HG02943 (cell line): Measurements from ENCODE around the gene PALD1.

Experiments
- ATAC-seq: cut with Tn5 transposase; IDR thresholded peaks from one replicate; pipeline ENCODE4 v1.9.1; 2021; ENCODE audit warnings: mild to moderate bottlenecking, low read depth, moderate library complexity; ENCODE audit not compliant: unreplicated experiment

PALD1 gene

DNA sequence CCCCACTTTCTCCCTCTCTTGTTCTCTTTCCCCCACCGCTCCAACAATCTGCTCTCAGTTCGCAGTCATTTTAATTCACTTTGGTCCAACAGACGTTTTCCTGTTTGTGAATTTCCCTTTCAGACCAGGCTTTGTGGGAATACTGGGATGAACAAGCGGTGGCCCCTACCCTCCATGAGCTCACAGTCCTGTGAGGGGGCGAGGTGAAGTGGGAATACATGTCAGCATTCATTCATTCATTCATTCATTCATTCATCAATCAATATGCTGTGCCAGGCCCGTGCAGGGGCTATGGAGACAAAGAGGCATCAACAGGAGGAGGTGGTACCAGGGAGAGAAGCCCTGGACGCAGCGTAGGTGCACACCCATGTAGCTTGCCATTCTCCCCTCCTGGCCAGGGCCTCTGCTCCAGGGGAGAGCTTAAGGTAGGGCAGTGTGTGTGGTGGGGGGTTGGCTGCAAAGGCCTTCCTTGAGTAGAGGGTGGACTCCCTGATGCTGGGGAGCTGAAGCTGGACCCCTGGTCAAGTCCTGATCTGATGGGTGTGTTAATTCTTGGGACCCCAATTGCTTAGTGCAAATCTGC is 107.9 kb downstream of the PALD1 start:
- ATAC-seq: no peak

DNA sequence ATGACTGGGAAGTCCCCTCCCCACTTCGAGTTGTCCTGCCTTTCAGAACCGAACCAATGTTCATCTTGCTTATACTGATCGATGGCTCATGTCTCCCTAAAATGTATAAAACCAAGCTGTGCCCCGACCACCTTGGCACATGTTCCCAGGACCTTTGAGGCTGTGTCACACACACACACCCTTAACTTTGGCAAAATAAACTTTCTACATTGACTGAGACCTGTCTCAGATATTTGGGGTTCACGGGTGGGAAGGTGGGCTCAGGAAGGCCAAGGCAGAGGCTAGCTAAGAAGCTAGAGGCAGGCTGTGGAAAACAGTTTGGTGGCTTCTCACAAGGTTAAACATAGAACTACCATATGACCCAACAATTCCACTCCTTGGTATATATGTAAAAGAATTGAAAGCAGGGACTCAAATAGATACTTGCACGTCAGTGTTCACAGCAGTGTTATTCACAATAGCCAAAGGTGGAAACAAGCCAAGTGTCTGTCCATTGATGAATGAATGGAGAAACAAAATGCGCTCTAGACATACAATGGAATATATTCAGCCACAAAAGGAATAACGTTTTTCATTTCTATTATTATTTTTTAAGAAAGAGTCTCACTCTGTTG is 108.6 kb downstream of the PALD1 start:
- no peak for ATAC-seq

DNA sequence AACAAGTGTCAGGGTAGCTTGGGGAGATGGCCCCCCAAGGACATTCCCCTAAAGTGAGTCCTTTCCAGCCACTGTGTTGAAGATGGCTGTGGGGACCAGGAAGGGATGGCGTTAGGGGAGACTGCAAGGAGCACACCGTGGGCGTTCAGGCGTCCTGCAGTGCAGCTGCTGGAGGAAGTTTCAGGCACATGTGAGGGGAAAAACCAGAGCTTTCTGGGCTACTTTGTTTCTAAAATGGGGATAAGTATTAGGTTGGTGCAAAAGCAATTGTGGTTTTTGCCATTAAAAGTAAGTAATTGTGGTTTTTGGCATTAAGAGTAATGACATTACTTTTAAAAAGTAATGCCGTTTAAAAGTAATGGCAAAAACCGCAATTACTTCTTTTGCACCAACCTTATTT is 109.7 kb downstream of the PALD1 start:
- no peak for ATAC-seq

DNA sequence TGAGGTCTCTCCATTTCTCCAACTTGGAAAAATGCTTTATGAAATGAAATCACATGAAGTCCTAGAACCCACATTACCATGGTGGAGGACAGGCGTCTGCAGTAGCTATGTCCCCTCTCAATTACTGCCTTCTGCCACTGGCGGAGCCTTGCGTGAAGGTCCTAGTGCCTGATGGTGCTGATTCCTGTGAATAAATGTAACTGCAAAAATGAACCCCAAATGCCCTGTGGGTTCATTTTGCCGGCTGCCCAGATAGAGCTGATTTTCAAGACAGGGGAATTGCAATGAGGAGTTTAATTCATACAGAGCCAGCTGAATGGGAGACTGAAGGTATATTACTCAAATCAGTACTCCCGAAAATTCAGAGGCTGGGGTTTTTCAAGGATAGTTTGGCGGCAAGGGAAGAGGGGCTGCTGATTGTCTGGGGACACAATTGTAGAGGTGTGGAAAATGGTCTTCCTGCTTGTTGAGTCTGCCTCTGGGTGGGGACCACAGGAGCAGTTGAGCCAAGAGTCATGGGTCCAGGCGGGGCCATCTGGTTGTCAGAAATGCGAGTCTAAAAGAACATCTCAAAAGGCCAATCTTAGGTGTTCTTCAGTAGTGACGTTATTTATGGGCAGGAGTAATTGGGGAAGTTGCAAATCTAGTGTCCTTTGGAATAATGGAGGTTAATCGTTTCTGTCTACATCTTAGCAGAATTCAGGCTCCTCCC is 110.4 kb downstream of the PALD1 start:
- no peak for ATAC-seq

DNA sequence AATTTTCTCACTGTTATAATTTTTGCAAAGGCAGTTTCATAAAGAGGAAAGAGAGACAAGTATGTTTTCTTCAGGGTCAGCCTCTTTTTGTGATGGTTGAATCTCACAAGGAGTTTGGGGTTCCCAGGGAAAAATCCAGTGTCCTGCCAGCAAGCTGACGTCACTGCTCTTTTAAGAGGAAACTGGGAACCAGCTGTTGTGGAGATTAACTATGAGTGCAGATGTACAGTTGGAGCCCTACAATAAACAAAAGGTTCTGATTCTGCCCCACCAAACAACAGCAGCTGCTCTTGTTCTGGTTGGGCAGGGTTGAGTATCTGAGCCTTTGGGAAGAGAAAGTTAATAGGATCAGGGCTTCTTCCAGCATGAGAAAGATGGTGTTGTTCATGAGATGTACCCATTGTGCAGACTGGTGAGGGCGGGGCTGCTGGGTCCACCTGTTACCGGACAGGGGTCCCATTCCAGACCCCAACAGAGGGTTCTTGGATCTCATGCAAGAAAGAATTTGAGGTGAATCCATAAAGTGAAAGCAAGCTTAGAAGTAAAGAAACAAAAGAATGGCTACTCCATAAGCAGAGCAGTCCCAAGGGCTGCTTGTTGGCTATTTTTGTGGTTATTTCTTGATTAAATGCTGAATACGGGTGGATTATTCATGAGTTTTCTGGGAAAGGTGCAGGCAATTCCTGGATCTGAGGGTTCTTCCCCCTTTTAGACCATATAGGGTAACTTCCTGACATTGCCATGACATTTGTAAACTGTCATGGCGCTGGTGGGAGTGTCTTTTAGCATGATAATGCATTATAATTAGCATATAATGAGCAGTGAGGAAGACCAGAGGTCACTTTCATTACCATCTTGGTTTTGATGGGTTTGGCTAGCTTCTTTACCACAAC is 111.4 kb downstream of the PALD1 start:
- ATAC-seq: no peak

DNA sequence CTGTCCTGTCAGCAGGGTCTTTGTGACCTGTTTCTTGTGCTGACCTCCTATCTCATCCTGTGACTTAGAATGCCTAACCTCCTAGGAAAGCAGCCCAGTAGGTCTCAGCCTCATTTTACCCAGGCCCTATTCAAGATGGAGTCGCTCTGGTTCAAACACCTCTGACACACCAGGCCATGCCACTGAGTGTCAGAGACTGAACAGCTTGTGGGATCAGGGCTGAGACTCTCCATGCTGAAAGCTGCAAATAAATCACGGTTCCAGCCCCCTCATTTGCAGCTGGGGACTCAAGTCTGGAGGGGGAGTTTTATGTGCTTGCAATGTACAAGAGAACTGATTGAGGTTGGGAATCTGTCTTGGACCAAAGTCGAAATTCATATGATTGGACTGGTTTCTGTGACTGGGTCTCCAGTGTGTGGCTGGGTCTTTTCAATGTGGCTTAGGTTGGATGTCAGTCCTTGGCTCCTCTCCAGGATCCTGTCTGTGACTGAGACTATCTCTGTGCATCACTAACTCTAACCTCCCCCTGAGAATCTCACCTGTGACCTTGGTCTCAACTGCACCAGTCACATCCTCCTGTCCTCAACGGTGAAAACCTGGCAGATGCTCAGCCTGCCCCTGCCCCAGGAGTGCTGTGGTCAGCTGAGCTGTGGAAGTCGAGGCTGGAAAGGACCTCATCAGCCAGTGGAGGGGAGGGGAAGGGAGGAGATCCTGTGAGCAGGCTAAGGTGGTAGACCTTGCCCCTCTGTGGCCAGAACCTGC is 112.3 kb downstream of the PALD1 start:
- ATAC-seq: no peak

DNA sequence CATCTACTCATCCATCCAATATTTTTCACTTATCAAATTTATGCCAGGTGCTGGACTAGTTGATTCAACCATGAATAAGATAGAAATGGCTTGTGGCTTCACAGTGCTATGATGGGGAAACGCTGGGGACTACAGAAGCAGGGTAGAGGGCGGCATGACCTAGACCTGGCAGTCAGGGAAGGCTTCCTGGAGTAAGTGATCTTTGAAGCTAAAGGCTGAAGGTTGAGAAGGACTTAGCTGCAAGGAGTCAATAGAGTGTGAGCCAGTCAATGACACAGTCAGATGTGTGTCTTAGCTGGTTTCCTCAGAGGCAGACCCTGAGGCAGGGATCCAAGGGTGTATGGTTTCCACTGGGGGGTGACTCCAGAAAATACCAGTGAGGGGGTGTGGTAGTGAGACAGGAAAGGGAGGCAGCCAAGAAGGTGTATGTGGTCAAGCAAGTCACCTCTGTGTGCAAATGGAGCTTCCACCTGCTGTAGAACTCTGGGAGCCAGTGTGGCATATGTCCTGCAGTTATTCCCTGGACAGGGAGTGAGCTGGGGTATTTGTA is 113.7 kb downstream of the PALD1 start:
- ATAC-seq: no peak

DNA sequence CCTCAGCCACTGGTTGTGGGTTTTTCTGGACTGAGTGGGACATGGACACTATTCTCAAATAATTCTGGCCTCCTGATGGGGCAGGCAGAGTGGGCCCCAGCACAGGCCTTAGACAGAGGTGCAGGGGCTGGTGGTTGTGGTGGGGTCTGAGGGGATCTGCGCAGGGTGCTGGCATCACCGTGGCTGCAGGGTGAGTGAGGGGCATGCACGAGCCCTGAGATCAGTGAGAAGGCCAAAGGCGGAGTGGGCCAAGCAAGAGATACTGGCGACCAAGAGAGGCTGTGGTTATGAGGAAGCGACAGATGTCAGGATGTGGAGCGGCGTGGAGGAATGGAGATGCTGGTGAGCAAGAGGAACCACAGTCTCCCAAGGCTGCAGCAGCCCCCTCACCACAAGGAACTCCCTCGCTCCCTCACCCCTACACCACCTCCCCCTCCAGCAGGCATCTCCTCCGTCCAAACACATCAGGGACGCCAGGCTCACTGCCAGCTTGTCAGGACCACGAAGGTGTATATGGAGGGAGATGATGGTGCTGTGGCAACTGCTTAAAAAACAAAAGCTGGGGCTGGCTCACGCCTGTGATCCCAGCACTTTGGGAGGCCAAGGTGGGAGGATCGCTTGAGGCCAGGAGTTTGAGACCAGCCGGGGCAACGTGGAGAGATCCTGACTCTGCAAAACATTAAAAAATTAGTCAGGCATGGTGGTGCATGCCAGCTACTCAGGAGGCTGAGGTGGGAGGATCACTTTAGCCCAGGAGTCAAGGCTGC is 114.4 kb downstream of the PALD1 start:
- ATAC-seq: no peak

DNA sequence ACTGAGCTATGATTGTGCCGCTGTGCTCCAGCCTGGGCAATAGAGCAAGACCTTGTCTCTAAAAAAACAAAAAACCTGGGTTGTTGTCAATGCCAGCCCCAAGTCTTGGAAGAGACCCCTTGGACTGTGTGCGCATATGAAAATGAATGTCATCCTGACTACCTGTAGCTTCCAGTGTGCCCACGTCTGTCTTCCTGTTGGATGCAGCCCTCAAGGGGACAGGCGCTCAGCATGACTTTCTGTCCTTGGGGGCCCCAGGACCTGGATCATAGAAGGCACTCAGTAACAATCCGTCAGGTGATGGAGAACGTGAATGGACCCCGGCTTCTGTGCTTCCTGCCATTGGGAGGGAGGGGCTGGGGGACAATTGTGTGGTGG is 114.9 kb downstream of the PALD1 start:
- ATAC-seq: no peak

DNA sequence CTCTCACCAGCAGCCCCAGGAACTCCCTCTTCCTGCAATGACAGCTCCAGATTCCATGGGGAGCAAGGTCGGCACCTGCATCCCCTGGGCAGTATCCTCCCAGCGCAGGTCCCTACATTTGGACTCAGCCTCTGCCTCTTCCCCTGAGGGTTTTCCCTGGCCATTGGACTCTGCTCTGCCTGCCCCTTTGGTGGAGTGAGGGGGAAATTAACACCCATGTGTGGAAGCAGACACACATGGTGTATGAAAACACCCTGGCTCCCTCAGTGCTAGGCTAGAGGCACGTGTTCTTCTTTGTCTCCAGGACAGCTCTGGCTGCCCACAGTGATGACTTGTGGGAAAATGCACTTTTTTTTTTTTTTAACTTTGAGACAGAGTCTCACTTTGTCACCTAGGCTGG is 115.6 kb downstream of the PALD1 start:
- no peak for ATAC-seq

DNA sequence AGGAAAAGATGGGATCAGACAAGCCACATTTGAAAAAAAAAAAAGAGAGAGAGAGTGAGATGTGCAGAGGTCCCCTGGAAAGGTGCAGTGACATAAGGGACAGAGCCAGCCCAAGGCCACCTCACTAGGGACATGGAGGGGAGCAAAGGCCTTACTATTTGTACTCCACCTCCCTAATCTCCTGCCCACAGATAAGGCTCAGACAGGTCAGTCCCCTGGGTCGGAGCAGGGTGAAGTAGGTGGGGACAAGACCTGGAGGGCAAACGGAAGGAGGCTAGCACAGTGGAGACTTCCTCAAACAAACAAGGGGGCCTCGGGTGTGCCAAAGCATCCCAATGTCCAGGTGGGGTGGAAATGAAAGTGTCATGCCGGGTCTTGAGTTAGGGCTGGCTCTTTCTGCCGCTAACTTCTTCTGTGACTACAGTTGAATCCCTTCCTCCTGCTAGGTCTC is 117.0 kb downstream of the PALD1 start:
- no peak for ATAC-seq

DNA sequence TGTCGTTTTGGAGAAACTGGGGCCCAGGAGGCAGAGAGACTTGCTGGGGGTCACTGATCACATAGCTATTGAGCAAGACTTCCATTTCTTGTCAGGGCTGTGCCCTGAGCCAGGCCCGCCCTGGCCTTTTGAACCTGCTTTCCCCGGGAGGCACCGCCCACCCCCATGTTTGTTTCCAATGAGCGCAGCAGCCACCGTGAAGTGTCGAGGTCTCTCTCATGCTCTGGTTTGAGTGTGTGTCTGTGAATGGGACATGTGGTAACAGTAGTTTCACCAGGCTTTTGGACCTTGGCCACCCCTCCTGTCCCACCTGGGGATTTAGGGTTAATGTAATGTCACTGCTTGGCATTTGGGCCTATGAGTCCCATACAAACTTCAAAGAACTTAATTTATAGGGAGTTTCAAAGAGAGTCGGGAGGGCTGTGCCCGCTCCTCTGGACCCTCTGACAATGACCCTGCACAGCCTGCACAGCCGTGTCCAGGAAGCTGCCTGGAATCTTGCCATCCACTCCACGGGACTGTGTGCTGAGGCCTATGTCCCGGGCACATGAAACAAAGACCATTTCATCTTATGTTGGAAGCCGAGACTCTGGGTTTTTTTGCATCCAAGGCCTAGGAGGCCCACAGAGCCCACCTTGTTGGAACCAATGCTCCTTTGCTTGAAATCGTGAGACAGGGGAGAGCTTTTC is 117.7 kb downstream of the PALD1 start:
- ATAC-seq: no peak

DNA sequence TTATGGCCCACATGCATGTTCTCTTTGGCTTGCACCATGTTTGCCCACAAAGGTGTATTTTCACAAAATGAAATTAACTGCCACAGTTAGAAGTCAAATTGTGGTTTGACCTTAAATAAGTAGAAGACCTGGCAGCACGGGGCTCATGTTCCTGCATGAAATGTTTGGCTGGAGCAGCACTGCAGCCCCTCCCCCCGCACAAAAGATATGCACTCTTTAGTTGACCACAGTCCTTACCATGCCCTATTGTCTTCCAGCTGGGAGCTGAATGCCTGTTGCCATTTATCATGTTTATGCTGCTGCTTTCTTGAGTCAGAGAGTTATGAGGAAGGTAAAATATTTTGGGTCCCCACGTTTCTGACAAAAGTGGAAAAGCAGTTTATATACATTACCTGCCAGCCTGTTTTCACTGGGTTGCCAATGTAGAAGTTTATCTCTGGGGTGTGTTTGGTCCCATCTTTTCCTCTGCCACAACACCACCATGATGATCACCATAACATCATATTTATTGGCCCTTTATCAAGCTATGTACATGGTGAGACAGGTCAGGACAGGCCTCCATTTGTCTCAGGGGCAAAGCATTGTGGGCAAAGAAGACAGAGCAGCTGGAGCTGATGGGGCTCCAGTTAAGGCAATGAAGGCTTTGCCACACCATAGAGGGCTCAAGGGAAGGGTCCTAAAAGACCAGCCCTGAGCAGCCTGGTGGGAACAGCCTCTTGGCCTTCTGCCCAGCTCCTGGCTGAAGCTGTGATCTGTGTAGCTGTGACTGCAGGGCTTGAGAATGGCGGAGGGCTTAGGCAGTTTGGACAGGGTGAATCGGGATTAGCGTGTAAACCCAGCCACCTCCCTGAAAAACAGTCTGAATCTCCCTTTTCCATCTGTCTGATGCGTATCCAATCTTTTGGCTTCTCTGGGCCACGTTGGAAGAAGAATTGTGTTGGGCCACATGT is 118.6 kb downstream of the PALD1 start:
- no peak for ATAC-seq

DNA sequence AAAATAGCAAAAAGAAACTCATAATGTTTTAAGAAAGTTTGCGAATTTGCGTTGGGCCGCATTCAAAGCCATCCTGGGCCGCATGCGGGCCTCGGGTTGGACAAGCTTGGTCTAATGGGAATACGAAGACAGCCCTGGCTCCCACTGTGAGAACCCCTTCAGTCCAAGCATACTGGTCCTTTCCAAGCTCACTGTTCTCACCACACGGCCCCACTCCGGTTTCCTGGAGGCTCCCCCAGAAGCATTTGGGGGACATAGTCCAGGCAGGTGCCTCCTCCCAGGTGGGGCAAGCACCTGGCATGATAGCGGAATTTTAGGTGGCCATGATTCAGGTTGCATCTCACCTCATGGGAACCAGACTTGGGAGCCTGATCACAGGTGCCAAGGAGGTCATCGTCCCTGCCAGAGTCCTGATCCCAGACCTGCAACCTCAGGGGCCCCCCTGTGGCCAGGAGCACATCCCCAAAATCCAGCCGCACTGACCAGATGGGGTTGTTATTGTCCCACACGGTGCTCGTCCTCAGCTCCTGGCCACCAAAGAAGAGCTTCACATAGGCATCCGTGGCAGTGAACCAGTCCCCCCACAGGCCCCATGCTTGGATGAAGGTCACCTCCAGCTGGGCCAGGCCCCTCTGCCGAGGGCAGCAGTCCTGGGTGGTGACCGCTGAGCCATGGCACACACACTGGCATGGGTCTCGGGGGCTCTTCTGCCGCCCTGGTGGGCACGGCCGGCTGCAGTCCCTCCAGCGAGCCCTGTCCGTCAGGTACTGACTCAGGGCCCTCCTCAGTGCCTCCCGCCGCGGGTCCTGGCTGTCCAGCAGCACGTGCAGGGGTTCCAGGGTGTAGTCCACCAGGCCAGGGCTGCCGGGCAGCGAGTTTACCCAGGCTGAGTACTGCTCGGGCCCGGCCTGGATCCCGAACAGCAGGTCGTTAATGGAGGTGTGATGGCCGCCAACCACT is 119.6 kb downstream of the PALD1 start:
- no peak for ATAC-seq

DNA sequence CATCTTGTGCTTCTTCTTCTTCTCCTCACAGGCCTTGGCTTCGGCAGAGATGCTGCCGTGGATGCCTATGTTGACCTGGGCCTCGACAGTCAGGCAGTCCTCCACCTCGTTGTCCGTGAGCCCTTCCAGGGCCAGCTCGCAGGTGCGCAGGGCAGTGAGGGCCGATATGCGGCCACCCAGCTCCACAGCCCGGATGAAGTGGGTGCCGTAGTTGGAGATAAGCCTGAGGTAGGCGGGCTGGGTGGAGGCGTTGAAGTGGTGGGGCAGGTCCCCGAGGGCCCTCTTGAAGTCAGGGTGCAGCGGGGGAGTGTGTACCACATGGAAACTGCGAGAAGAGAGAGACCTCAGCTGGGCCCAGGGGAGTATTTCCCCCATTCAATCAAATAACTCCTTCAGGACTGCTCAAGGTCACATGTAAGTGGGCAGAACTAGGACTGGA is 120.3 kb downstream of the PALD1 start:
- no peak for ATAC-seq

DNA sequence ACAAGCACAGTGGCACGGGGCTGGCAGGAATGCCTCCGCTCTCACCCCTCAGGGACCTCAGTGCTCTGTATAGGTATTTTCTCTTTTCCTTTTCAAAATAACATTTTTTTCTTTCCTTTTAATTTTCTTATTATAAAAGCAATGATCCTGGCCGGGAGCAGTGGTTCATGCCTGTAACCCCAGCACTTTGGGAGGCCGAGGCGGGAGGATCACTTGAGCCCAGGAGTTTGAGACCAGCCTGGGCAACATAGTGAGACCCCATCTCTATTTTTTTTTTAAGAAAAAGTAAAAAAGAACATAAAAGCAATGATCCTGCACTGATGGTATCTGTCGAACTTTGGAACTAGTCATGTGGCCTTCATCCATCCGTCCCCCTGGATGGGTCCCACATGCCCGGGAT is 120.8 kb downstream of the PALD1 start:
- ATAC-seq: no peak

DNA sequence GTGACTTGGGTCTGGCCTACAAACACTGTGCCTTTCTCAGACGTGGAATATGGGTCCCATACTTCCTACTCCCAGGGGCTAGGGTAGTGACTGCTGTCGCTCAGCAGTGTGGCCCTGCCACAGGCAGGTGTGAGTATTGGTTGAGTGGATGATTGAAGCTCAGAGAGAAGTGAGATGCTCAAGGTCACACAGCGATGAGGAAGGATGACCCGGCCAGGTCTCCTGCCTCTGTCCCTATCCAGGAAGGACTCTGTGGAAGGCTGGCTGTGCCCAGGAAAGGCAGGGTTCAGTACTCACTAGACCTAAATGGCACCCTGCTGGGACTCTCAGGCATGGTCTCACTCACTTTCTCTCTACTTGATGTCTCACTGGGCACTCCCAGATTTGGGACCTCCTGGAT is 121.2 kb downstream of the PALD1 start:
- no peak for ATAC-seq
